Karpas-422 (cell line): Measurements from ENCODE around the gene SLC4A1. TPM values are rescaled to one million over a fixed set of nuclear protein-coding genes. Genes with fewer than 3 reads are reported as not detected.

Source experiments
- DNase-seq: peaks from one replicate; pipeline ENCODE4 v3.0.0-alpha.2; 2015
- H2AFZ ChIP-seq: fragments of 200-600 bp; sonication (generic); 2 replicates; pipeline ENCODE4 v1.6.1; 2014; ENCODE audit warnings: antibody characterized with exemption, low read length, mixed read lengths
- H3K27ac ChIP-seq: fragments of 200-600 bp; sonication (generic); 2 replicates; pipeline ENCODE4 v1.5.1; 2014; ENCODE audit warnings: mild to moderate bottlenecking, low read length, moderate library complexity
- H3K27me3 ChIP-seq: fragments of 200-600 bp; sonication (generic); 2 replicates; pipeline ENCODE4 v1.6.1; 2014; ENCODE audit warnings: low read length, mixed read lengths
- H3K36me3 ChIP-seq: fragments of 200-600 bp; sonication (generic); 2 replicates; pipeline ENCODE4 v1.6.1; 2014; ENCODE audit warnings: low read length, mixed read lengths; ENCODE audit not compliant: insufficient read depth
- H3K4me1 ChIP-seq: fragments of 200-600 bp; sonication (generic); 2 replicates; pipeline ENCODE4 v1.6.1; 2014; ENCODE audit warnings: mild to moderate bottlenecking, low read length, mixed read lengths
- H3K4me2 ChIP-seq: fragments of 200-600 bp; sonication (generic); 2 replicates; pipeline ENCODE4 v1.6.1; 2014; ENCODE audit warnings: low read length, low read depth, mild to moderate bottlenecking; ENCODE audit not compliant: poor library complexity, severe bottlenecking
- H3K4me3 ChIP-seq: fragments of 200-600 bp; sonication (generic); 2 replicates; pipeline ENCODE4 v1.5.1; 2014; ENCODE audit warnings: mild to moderate bottlenecking, antibody characterized with exemption, low read length, mixed read lengths
- H3K79me2 ChIP-seq: fragments of 200-600 bp; sonication (generic); 2 replicates; pipeline ENCODE4 v1.6.1; 2014; ENCODE audit warnings: mild to moderate bottlenecking, low read length, mixed read lengths
- H3K9ac ChIP-seq: fragments of 200-600 bp; sonication (generic); 2 replicates; pipeline ENCODE4 v1.6.0; 2014; ENCODE audit warnings: low read length
- H3K9me2 ChIP-seq: fragments of 200-600 bp; sonication (generic), shearing (Covaris generic); replicated peaks from 2 replicates; pipeline ENCODE4 v1.6.0; 2014; ENCODE audit warnings: mild to moderate bottlenecking, low read length, moderate library complexity; ENCODE audit not compliant: insufficient read depth
- H3K9me3 ChIP-seq: fragments of 300-700, 200-600 bp; sonication (generic); 2 replicates; pipeline ENCODE4 v1.6.1; 2014; ENCODE audit warnings: low read length, mixed read lengths
- H4K20me1 ChIP-seq: fragments of 200-600 bp; sonication (generic); 2 replicates; pipeline ENCODE4 v1.6.1; 2014; ENCODE audit warnings: mild to moderate bottlenecking, antibody characterized with exemption, low read length, low read depth; ENCODE audit not compliant: insufficient read depth
- total RNA-seq: library from RNA; depleted of rRNA; stranded (reverse); fragments of >200 nt; shearing (Covaris generic); gene quantifications from 2 replicates; pipeline ENCODE4 v1.2.3, GENCODE V29; 2014; ENCODE audit warnings: low replicate concordance

SLC4A1 gene
- total RNA-seq, 1 experiment from 2014 or later = 0.19 TPM

- no peak for DNase-seq
- peaks cover 18% of the 10 kb centered on the region for H3K4me1 ChIP-seq
- H3K9me3 ChIP-seq = no peaks in the 10 kb centered on the region
- H3K27ac ChIP-seq = no peak overlapping the region
- H3K4me2 ChIP-seq = no peak overlapping the region
- H3K9me2 ChIP-seq = no peaks in the 10 kb centered on the region
- no peaks in the 10 kb centered on the region for H3K27me3 ChIP-seq
- no peak overlapping the region for H3K9ac ChIP-seq
- H2AFZ ChIP-seq = no peak overlapping the region
- H3K79me2 ChIP-seq = peaks cover 14% of the 10 kb centered on the region; the same call in 1 of the 2 replicates
- peaks cover 20% of the 10 kb centered on the region; the same call in 1 of the 2 replicates for H3K36me3 ChIP-seq
- H3K4me3 ChIP-seq = no peak overlapping the region
- H4K20me1 ChIP-seq = no peaks in the 10 kb centered on the region
Observed at GRCh38 chr17:44206825-44207155, 61.1 kb downstream of the SLC4A1 start.

GRCh38 chr17:44205962-44206824 lies 61.7 kb downstream of the SLC4A1 start:
- peaks cover 20% of the 10 kb centered on the region; the same call in 1 of the 2 replicates for H3K36me3 ChIP-seq
- H2AFZ ChIP-seq = no peak overlapping the region
- no peak overlapping the region for H3K4me2 ChIP-seq
- no peak overlapping the region for H3K27ac ChIP-seq
- H3K9me3 ChIP-seq = no peaks in the 10 kb centered on the region
- H4K20me1 ChIP-seq = no peaks in the 10 kb centered on the region
- DNase-seq = no peak
- no peaks in the 10 kb centered on the region for H3K27me3 ChIP-seq
- H3K9me2 ChIP-seq = no peaks in the 10 kb centered on the region
- no peak overlapping the region for H3K4me3 ChIP-seq
- H3K79me2 ChIP-seq = peaks cover 14% of the 10 kb centered on the region; the same call in 1 of the 2 replicates
- no peak overlapping the region for H3K9ac ChIP-seq
- peaks cover 20% of the 10 kb centered on the region for H3K4me1 ChIP-seq

GRCh38 chr17:44204441-44204882 lies 63.5 kb downstream of the SLC4A1 start:
- no peak for DNase-seq
- H3K4me2 ChIP-seq = no peak overlapping the region
- peaks cover 7% of the 10 kb centered on the region; the same call in 1 of the 2 replicates for H3K79me2 ChIP-seq

DNA sequence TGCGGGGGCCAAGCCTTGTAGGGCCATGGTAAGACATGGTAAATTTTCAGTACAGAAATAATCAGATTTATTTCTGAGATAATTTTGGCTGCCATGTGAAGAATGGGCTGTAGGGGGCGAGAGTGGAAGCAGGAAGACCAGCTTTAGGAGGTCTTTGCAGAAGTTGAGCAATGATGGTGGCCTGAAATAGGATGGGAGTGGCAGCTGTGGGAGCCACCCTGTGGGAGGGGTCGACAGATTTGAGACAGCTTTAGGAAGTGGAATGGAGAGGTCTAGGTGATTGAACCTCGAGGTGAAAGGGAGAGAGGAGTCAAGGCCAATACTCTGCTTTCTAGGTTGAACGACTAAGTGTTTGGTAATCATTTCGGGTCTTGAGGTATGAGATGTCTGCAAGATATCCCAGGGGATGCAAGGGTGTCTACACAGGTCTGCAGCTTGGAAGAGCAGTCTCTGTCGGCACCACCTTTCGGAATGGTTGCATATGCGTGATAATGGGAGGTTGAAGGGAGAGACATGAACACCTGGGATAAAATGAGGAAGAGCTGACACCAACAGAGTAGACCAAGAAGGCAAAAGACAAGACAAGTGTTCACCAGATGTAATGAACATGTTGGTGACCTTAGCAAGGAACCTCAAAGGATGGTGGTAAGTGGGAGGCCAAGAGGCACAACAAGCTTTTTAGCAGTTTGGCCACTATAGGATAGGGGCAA lies 64.0 kb downstream of the SLC4A1 start:
- Histone ChIP-seq H3K27me3 (no peaks in the 10 kb centered on the region), H3K9ac (no peak overlapping the region), H3K27ac (no peak overlapping the region), H3K9me2 (no peaks in the 10 kb centered on the region), H2AFZ (no peak overlapping the region), H3K4me2 (no peak overlapping the region), H3K9me3 (no peaks in the 10 kb centered on the region), H3K36me3 (peaks cover 8% of the 10 kb centered on the region; the same call in 1 of the 2 replicates), H4K20me1 (no peaks in the 10 kb centered on the region), H3K79me2 (peaks cover 5% of the 10 kb centered on the region), H3K4me3 (no peak overlapping the region), H3K4me1 (peaks cover 13% of the 10 kb centered on the region)
- peak; percentile 94 for DNase-seq

More at GRCh38 chr17:44204441-44204882, 63.5 kb downstream of the SLC4A1 start:
- H3K27ac ChIP-seq = 0 out of 2 replicates have a peak overlapping the region, but pooled peaks have one; percentile 28
- peaks cover 14% of the 10 kb centered on the region; the same call in 1 of the 2 replicates for H3K36me3 ChIP-seq
- no peaks in the 10 kb centered on the region for H3K27me3 ChIP-seq
- H2AFZ ChIP-seq = no peak overlapping the region
- no peaks in the 10 kb centered on the region for H3K9me3 ChIP-seq
- H3K4me1 ChIP-seq = peaks cover 13% of the 10 kb centered on the region
- H3K4me3 ChIP-seq = no peak overlapping the region
- H4K20me1 ChIP-seq = no peaks in the 10 kb centered on the region
- H3K9ac ChIP-seq = no peak overlapping the region
- H3K9me2 ChIP-seq = no peaks in the 10 kb centered on the region

GRCh38 chr17:44202756-44203155 lies 65.2 kb downstream of the SLC4A1 start:
- Histone ChIP-seq H4K20me1 (no peaks in the 10 kb centered on the region), H2AFZ (no peak overlapping the region), H3K9me3 (no peaks in the 10 kb centered on the region), H3K27me3 (no peaks in the 10 kb centered on the region), H3K9ac (no peak overlapping the region), H3K4me3 (no peak overlapping the region), H3K36me3 (no peaks in the 10 kb centered on the region), H3K9me2 (no peaks in the 10 kb centered on the region), H3K27ac (peak overlapping the region; percentile 43; the same call in 1 of the 2 replicates), H3K4me1 (peaks cover 21% of the 10 kb centered on the region), H3K79me2 (peaks cover 13% of the 10 kb centered on the region), H3K4me2 (no peak overlapping the region)
- no peak for DNase-seq

- Histone ChIP-seq H3K9ac (peak overlapping the region; percentile 91), H3K27me3 (no peaks in the 10 kb centered on the region), H3K79me2 (peaks cover 23% of the 10 kb centered on the region), H3K4me3 (peak overlapping the region; percentile 80), H3K9me2 (no peaks in the 10 kb centered on the region), H2AFZ (no peak overlapping the region), H3K4me1 (peaks cover 26% of the 10 kb centered on the region), H3K4me2 (peak overlapping the region; percentile 91), H3K27ac (peak overlapping the region; percentile 94), H4K20me1 (no peaks in the 10 kb centered on the region), H3K9me3 (no peaks in the 10 kb centered on the region), H3K36me3 (no peaks in the 10 kb centered on the region; the same call in 1 of the 2 replicates)
- DNase-seq = peak; percentile 84
Observed at GRCh38 chr17:44200478-44201155, 67.3 kb downstream of the SLC4A1 start.

- no peaks in the 10 kb centered on the region; the same call in 1 of the 2 replicates for H3K36me3 ChIP-seq
- no peak within 1 kb of the TSS for H2AFZ ChIP-seq
- no peaks in the 10 kb centered on the region for H3K9me3 ChIP-seq
- peaks cover 26% of the 10 kb centered on the region for H3K4me1 ChIP-seq
- no peaks in the 10 kb centered on the region for H4K20me1 ChIP-seq
- peak within 1 kb of the TSS; percentile 99 for H3K9ac ChIP-seq
- H3K9me2 ChIP-seq = no peaks in the 10 kb centered on the region
- peak within 1 kb of the TSS; percentile 94 for H3K27ac ChIP-seq
- no peaks in the 10 kb centered on the region for H3K27me3 ChIP-seq
- H3K4me2 ChIP-seq = peak within 1 kb of the TSS; percentile 91
- DNase-seq = peak; percentile 99
- peak within 1 kb of the TSS; percentile 98 for H3K4me3 ChIP-seq
- H3K79me2 ChIP-seq = peaks cover 23% of the 10 kb centered on the region
Observed at GRCh38 chr17:44199553-44200477, 68.1 kb downstream of the SLC4A1 start, which contains the start of gene ATXN7L3. Gene ATXN7L3 (minus strand): TSS chr17:44199884. CDS start chr17:44198070, 1,814 bp downstream.
